Mucosa of descending colon (tissue), 3 donors: ENCODE results near the gene C1orf21. TPM values are rescaled to one million over a fixed set of nuclear protein-coding genes. Genes with fewer than 3 reads are reported as not detected.

Source experiments
- ATAC-seq: fragments of 200-7000 bp; cut with Tn5 transposase; one replicate; pipeline ENCODE4 v1.9.1; 2020; ENCODE audit warnings: mild to moderate bottlenecking, moderate library complexity
- DNase-seq, 3 donors: peaks; one replicate each; pipeline ENCODE4 v3.0.0-alpha.2; 2020
- H3K36me3 ChIP-seq: fragments of 200-600 bp; one replicate; pipeline ENCODE4 v1.8.0; 2021; ENCODE audit warnings: low read depth, mild to moderate bottlenecking
- H3K4me1 ChIP-seq: fragments of 200-600 bp; one replicate; pipeline ENCODE4 v1.8.0; 2021; ENCODE audit warnings: low read depth, mild to moderate bottlenecking
- H3K4me3 ChIP-seq: fragments of 200-600 bp; one replicate; pipeline ENCODE4 v1.8.0; 2021; ENCODE audit warnings: mild to moderate bottlenecking
- H3K9me3 ChIP-seq: fragments of 200-600 bp; one replicate; pipeline ENCODE4 v1.8.0; 2021; ENCODE audit warnings: mild to moderate bottlenecking
- intact Hi-C, 2 donors: fragments of 100-400 bp; cut with DNase I in 1 of 2; cut with micrococcal nuclease in 1 of 2; formaldehyde crosslinking; loops; one replicate each; pipeline versions ENCODE4 v1.11.0 to v1.11.1; 2022; cut with DNase I, micrococcal nuclease
- total RNA-seq, 3 donors: library from RNA; stranded (reverse); fragmentation: NEBNext Ultra II Directional in 2 of 3; extraction: Animal tissue kit (Norgen Biotek cat#: 25700) in 2 of 3; gene quantifications; one replicate each; pipeline versions ENCODE4 v1.2.1 to v1.2.4, GENCODE V29; 2021 to 2023
- TF ChIP-seq, protein P1 (sequence below): fragments of 200-600 bp; IDR thresholded peaks from one replicate; pipeline ENCODE4 v1.8.0; 2022; ENCODE audit warnings: antibody characterized with exemption, mild to moderate bottlenecking
- donor health status: DM: no; HTN: no; CAD: no; lungs with moderate emphysema.
- donor health status: DM: no; HTN: no; CAD: no.
- donor health status: DM: no; HTN: yes; CAD: no.

C1orf21 gene
- total RNA-seq, 3 donors from 2014 or later, result 70.9 to 109 (median 96.8) TPM

DNA sequence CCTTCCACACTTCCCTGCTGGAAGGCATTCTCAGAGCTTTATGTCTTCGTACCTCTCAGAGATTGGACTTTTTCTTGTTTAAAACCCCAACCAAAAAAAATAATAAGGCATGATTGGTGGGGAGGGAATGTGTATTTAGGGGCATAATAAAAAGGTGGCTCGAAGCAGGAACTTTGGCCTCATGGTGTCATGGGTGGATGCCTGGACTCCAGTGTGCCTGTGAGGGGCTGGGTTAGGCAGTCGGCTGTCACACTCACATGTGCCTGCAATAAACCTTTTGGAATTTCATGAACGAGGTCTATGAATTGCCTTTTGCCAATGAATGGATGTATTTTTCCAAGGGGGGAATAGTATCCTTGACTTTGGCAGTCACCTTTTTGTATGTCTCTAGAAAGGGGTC lies 236.6 kb downstream of the C1orf21 start:
- H3K4me1 ChIP-seq, result peaks cover 20% of the 10 kb centered on the region
- peak; percentile 48 for ATAC-seq
- TF ChIP-seq, protein P1, sequence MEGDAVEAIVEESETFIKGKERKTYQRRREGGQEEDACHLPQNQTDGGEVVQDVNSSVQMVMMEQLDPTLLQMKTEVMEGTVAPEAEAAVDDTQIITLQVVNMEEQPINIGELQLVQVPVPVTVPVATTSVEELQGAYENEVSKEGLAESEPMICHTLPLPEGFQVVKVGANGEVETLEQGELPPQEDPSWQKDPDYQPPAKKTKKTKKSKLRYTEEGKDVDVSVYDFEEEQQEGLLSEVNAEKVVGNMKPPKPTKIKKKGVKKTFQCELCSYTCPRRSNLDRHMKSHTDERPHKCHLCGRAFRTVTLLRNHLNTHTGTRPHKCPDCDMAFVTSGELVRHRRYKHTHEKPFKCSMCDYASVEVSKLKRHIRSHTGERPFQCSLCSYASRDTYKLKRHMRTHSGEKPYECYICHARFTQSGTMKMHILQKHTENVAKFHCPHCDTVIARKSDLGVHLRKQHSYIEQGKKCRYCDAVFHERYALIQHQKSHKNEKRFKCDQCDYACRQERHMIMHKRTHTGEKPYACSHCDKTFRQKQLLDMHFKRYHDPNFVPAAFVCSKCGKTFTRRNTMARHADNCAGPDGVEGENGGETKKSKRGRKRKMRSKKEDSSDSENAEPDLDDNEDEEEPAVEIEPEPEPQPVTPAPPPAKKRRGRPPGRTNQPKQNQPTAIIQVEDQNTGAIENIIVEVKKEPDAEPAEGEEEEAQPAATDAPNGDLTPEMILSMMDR, result no peak
- intact Hi-C loops, result no loop called here
- no peak overlapping the region for H3K4me3 ChIP-seq
- peak in 1 of 3 donors; percentile 34 for DNase-seq
- H3K36me3 ChIP-seq, result no peaks in the 10 kb centered on the region
- H3K9me3 ChIP-seq, result no peaks in the 10 kb centered on the region

DNA sequence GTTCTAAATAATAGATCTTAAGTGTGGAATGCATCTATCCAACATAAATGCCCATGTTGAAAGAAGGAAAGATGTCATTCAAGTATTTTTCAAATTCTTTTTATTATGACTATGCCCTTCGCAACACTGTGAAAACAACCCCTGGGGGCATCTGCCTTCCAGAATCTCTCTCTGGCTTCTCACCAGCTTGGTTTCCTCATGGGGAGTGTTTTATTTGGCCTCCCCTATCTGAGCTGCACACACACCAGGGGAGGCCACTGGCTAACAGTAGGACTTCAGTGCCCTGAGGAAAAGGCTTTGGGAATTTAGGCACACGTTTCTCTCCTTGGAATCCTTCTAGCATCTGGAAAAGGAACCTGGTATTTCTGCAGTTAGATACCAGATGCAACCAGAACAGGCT lies 237.2 kb downstream of the C1orf21 start:
- Histone ChIP-seq H3K4me1 (peaks cover 20% of the 10 kb centered on the region), H3K36me3 (no peaks in the 10 kb centered on the region), H3K9me3 (no peaks in the 10 kb centered on the region), H3K4me3 (no peak overlapping the region)
- ATAC-seq (no peak), DNase-seq (no peak)
- TF ChIP-seq, protein P1, result no peak
- intact Hi-C loops, result no loop called here

GRCh38 chr1:184624626-184625025 lies 237.8 kb downstream of the C1orf21 start:
- peaks cover 20% of the 10 kb centered on the region for H3K4me1 ChIP-seq

DNA sequence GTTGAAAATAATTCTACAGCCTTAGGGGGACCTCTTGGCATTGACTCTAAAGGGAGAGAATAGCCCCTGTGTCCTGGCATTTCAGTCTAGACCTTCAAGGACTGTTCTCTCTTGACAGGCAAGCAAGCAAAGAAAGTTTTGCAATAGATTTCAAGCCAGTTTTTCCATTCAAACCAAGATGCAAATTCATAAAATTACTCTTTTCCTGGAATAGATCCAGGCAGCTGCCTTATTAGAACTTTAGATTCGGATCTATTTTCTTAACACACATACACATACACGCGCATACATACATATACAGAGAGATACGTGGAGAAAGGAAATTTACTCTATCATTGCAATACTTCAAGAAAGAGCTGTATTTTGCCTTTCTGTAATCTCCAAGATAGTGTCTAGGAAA lies 238.4 kb downstream of the C1orf21 start:
- intact Hi-C loops, result no loop called here
- H3K4me3 ChIP-seq, result no peak overlapping the region
- H3K36me3 ChIP-seq, result no peaks in the 10 kb centered on the region
- DNase-seq, result no peak
- H3K4me1 ChIP-seq, result peaks cover 20% of the 10 kb centered on the region
- TF ChIP-seq, protein P1, result no peak
- ATAC-seq, result no peak
- no peaks in the 10 kb centered on the region for H3K9me3 ChIP-seq

More at GRCh38 chr1:184624626-184625025, 237.8 kb downstream of the C1orf21 start:
- TF ChIP-seq, protein P1, result no peak
- Histone ChIP-seq H3K4me3 (no peak overlapping the region), H3K9me3 (no peaks in the 10 kb centered on the region), H3K36me3 (no peaks in the 10 kb centered on the region)
- ATAC-seq (no peak), DNase-seq (no peak)
- intact Hi-C loops, result no loop called here

DNA sequence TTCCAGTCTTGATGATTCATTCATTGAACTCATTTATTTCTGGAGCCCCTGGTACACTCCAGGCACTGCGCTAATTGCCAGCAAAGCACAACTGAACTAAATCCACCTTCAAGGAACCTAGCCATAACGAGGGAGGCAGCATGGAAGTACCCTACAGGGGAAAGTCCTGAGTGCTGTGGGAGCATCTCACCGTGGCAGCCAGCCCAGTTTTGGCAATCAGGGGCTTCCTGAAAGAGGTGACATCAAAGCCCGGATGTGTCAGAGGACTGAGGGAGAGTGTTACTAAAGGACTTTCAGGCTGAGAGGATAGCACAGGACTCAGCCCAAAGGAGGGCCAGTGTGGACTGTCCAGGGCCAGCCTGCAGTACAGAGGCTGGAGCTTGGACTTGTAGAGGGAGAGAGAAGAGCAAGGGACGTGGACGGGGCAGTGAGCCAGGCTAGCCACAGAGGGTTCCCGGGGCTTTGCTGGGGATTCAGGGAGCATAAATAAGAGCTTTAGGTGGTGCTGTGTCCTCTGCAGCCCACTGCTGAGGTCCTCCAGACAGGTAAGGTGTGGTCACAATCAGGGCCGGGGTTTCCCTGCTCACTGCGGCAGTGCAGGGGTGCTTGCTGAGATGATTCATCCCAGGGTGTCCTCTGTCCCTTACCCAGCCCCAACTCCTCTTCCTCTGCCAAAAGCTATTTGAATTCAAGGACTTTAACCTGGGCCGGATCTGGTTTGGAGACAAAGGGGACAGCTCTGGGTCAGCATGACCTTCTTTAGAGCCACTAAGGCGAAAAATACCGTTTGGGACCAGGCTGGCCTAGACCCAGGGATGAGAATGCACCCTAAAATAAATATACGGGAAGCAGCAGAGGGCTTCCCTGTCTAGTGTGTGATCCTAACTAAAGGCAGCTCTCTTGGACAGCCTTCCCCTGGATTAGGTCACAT lies 239.5 kb downstream of the C1orf21 start:
- no peaks in the 10 kb centered on the region for H3K36me3 ChIP-seq
- intact Hi-C loops, result no loop called here
- no peaks in the 10 kb centered on the region for H3K9me3 ChIP-seq
- H3K4me3 ChIP-seq, result no peak overlapping the region
- DNase-seq, result no peak
- ATAC-seq, result peak; percentile 18
- peaks cover 19% of the 10 kb centered on the region for H3K4me1 ChIP-seq
- TF ChIP-seq, protein P1, result no peak
